Measurements from ENCODE around the gene ST6GALNAC2.

ST6GALNAC2 gene

GRCh38 chr17:76542566-76542971 is 43.1 kb downstream of the ST6GALNAC2 start:
- H3K4me1 ChIP-seq (ENCODE audit: insufficient read depth, low read length): peaks cover 22% of the 10 kb centered on the region

GRCh38 chr17:76541739-76542454 is 43.8 kb downstream of the ST6GALNAC2 start:
- Histone ChIP-seq H3K36me3 (ENCODE audit: insufficient read depth, low read length) (no peaks in the 10 kb centered on the region), H3K4me3 (ENCODE audit: low read depth in 1 of 2, low read length in 2 of 2) (no peak overlapping the region), H3K27ac (ENCODE audit: low read depth, low read length) (no peak overlapping the region), H3K9ac (ENCODE audit: low read length) (no peak overlapping the region), H3K4me1 (ENCODE audit: insufficient read depth, low read length) (peaks cover 22% of the 10 kb centered on the region), H3K27me3 (ENCODE audit: control insufficient read depth in 1 of 2, insufficient read depth in 2 of 2, low read length in 2 of 2) (peaks cover 0 to 22% of the 10 kb centered on the region in 2 donors), H3K9me3 (ENCODE audit: low read length) (no peaks in the 10 kb centered on the region)

More at GRCh38 chr17:76542566-76542971, 43.1 kb downstream of the ST6GALNAC2 start:
- H3K9ac ChIP-seq (ENCODE audit: low read length): no peak overlapping the region
- peaks cover 0 to 18% of the 10 kb centered on the region in 2 donors for H3K27me3 ChIP-seq (ENCODE audit: control insufficient read depth in 1 of 2, insufficient read depth in 2 of 2, low read length in 2 of 2)
- no peaks in the 10 kb centered on the region for H3K9me3 ChIP-seq (ENCODE audit: low read length)
- H3K36me3 ChIP-seq (ENCODE audit: insufficient read depth, low read length): no peaks in the 10 kb centered on the region
- no peak overlapping the region for H3K27ac ChIP-seq (ENCODE audit: low read depth, low read length)
- H3K4me3 ChIP-seq (ENCODE audit: low read depth in 1 of 2, low read length in 2 of 2): no peak overlapping the region

DNA sequence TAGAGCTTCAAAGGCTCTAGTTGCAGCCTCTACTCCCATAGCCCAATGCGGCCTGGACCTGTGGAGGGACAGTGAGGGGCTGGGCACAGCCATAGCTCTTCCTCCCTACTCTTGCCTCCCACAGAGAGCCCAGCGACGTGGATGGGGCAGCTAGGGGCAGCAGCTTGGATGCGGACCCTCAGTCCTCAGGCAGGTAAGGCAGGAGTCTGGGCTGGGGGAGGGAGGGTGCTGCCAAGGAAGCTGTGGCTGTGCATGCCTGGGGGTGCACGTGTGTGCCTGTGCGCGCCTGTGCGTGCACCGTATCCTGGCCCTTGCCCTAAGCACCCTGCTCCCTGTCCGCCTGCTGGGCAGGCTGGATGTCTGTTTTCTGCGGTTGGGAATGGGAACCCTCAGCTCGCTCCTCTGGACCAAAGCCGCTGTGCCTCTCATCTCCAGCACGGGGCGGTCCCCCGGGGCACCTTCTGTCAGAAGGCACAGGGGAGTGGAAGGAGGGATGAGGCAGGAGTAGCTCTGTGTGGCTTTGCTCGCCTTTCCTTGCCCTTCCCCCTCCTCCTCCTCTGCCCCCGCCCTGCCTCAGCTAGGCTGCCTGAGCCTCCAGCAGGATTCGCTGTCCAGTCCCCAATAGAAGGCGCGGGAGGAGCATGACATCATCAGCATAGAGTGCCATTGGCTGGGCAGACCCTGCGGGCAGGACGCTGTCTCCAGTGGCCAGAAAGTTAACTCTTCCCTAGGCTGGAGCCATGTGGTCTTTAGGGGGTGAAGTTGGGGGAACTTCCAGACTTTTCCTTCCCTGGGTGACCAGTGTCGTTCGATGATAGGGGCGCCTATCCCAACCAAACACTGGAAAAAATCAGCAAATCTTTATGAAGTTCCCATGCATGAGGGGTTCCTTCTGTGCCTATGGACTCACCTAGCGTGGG is 45.0 kb downstream of the ST6GALNAC2 start:
- Histone ChIP-seq H3K27me3 (ENCODE audit: control insufficient read depth in 1 of 2, insufficient read depth in 2 of 2, low read length in 2 of 2) (peaks cover 0 to 31% of the 10 kb centered on the region in 2 donors), H3K4me1 (ENCODE audit: insufficient read depth, low read length) (peaks cover 15% of the 10 kb centered on the region)

DNA sequence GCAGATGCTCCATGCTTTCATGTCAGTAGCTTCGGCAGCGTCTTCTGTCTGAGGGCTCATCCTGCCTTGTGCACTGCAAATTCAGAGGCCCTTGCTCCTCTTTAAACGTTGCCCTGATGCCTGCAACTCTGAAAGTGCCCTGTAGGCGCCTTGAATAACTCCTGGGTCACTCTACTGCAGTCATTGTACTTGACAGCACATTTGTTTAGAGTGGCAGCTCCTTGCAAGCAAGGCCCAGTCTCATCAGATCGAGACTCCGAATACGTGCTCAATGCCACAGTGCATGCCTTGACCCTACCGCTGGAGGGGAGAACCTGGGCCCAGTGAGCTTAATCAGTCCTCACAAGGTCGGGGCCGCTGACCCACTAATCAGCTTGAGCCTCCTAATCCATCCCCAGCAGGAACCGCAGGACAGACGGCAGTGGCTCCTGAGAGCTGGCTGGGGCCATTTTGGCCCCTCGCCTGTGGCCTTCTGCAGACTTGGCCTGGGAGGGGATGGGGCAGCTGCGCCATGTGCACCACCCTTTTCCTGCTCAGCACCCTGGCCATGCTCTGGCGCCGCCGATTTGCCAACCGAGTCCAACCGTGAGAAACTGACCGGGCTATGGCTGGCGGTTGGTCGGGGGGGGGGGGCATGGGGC is 45.9 kb downstream of the ST6GALNAC2 start, which contains the start of gene PRCD:
TSS of gene PRCD (plus strand) at position 414 of the 641 bp plus-strand sequence. CDS start at position 512, 98 bp downstream.
- peak within 1 kb of the TSS; percentile 64 to 68 for H3K4me3 ChIP-seq (ENCODE audit: low read depth in 1 of 2, low read length in 2 of 2)
- peak within 1 kb of the TSS; percentile 56 for H3K27ac ChIP-seq (ENCODE audit: low read depth, low read length)
- no peaks in the 10 kb centered on the region for H3K9me3 ChIP-seq (ENCODE audit: low read length)
- H3K36me3 ChIP-seq (ENCODE audit: insufficient read depth, low read length): no peaks in the 10 kb centered on the region
- peaks cover 0 to 33% of the 10 kb centered on the region in 2 donors for H3K27me3 ChIP-seq (ENCODE audit: control insufficient read depth in 1 of 2, insufficient read depth in 2 of 2, low read length in 2 of 2)
- no peak within 1 kb of the TSS for H3K9ac ChIP-seq (ENCODE audit: low read length)
- peaks cover 15% of the 10 kb centered on the region for H3K4me1 ChIP-seq (ENCODE audit: insufficient read depth, low read length)

More for the DNA sequence above, 45.0 kb downstream of the ST6GALNAC2 start:
- peak overlapping the region; percentile 56 for H3K27ac ChIP-seq (ENCODE audit: low read depth, low read length)
- peak overlapping the region; percentile 64 to 68 for H3K4me3 ChIP-seq (ENCODE audit: low read depth in 1 of 2, low read length in 2 of 2)
- H3K9ac ChIP-seq (ENCODE audit: low read length): no peak overlapping the region
- no peaks in the 10 kb centered on the region for H3K36me3 ChIP-seq (ENCODE audit: insufficient read depth, low read length)
- H3K9me3 ChIP-seq (ENCODE audit: low read length): no peaks in the 10 kb centered on the region

- H3K27me3 ChIP-seq (ENCODE audit: control insufficient read depth in 1 of 2, insufficient read depth in 2 of 2, low read length in 2 of 2): peaks cover 0 to 35% of the 10 kb centered on the region in 2 donors
- no peaks in the 10 kb centered on the region for H3K36me3 ChIP-seq (ENCODE audit: insufficient read depth, low read length)
- no peaks in the 10 kb centered on the region for H3K9me3 ChIP-seq (ENCODE audit: low read length)
- no peak overlapping the region for H3K27ac ChIP-seq (ENCODE audit: low read depth, low read length)
- no peak overlapping the region for H3K9ac ChIP-seq (ENCODE audit: low read length)
- H3K4me1 ChIP-seq (ENCODE audit: insufficient read depth, low read length): peaks cover 13% of the 10 kb centered on the region
- H3K4me3 ChIP-seq (ENCODE audit: low read depth in 1 of 2, low read length in 2 of 2): no peak overlapping the region
Measured at GRCh38 chr17:76538941-76539570, 46.6 kb downstream of the ST6GALNAC2 start.

GRCh38 chr17:76538281-76538931 is 47.3 kb downstream of the ST6GALNAC2 start:
- H3K4me1 ChIP-seq (ENCODE audit: insufficient read depth, low read length): peaks cover 8% of the 10 kb centered on the region
- H3K27me3 ChIP-seq (ENCODE audit: control insufficient read depth in 1 of 2, insufficient read depth in 2 of 2, low read length in 2 of 2): peaks cover 0 to 35% of the 10 kb centered on the region in 2 donors
- no peaks in the 10 kb centered on the region for H3K9me3 ChIP-seq (ENCODE audit: low read length)
- H3K9ac ChIP-seq (ENCODE audit: low read length): no peak overlapping the region
- H3K4me3 ChIP-seq (ENCODE audit: low read depth in 1 of 2, low read length in 2 of 2): peak overlapping the region in 1 of 2 donors; percentile 45
- no peaks in the 10 kb centered on the region for H3K36me3 ChIP-seq (ENCODE audit: insufficient read depth, low read length)
- no peak overlapping the region for H3K27ac ChIP-seq (ENCODE audit: low read depth, low read length)

DNA sequence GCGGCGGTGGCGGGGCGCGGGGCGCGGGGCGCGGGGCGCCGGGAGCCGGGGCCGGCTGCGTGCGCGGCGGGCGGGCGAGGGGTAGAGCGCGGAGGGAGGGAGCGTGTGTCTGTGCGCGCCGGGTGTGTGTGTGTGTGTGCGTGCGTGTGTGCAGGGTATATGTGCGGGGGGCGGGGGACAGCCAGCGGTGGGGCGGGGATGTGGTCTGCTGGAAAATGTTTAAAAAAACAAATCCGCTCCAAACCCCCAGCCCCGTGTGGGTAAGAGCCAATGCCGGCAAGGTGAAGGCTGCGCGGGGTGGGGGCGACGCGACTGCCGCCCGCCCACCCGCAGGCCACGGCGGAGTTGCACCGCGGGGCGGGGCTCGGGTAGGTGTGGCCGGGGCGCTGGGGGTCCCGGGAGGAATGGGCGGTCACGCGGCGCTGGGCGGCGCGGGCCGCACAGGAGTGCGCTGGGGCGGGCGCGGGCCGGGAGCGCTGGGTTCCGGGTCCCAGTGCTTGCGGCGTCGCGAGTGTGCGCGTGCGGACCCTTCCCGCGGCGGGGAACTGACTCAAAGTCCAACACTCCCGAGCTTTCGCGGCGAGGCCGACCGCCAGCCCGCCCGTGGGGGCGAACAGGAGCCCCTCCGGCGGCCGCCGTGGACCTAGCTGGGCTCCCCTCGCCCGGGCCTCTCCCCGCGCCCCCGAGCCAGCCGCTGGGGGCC is 47.9 kb downstream of the ST6GALNAC2 start, which contains the start of gene CYGB:
TSS of gene CYGB (minus strand) at position 132 of the 703 bp plus-strand sequence. CDS start 167 bp downstream, outside the sequence.
- Histone ChIP-seq H3K4me1 (ENCODE audit: insufficient read depth, low read length) (peaks cover 8% of the 10 kb centered on the region), H3K4me3 (ENCODE audit: low read depth in 1 of 2, low read length in 2 of 2) (peak within 1 kb of the TSS; percentile 38 to 63), H3K9ac (ENCODE audit: low read length) (no peak within 1 kb of the TSS), H3K27ac (ENCODE audit: low read depth, low read length) (no peak within 1 kb of the TSS), H3K36me3 (ENCODE audit: insufficient read depth, low read length) (no peaks in the 10 kb centered on the region), H3K9me3 (ENCODE audit: low read length) (no peaks in the 10 kb centered on the region), H3K27me3 (ENCODE audit: control insufficient read depth in 1 of 2, insufficient read depth in 2 of 2, low read length in 2 of 2) (peaks cover 0 to 35% of the 10 kb centered on the region in 2 donors)

GRCh38 chr17:76537288-76537577 is 48.4 kb downstream of the ST6GALNAC2 start:
- H3K9me3 ChIP-seq (ENCODE audit: low read length): no peaks in the 10 kb centered on the region
- peak overlapping the region; percentile 38 to 63 for H3K4me3 ChIP-seq (ENCODE audit: low read depth in 1 of 2, low read length in 2 of 2)
- no peak overlapping the region for H3K9ac ChIP-seq (ENCODE audit: low read length)
- no peak overlapping the region for H3K27ac ChIP-seq (ENCODE audit: low read depth, low read length)
- H3K4me1 ChIP-seq (ENCODE audit: insufficient read depth, low read length): peaks cover 8% of the 10 kb centered on the region
- peaks cover 0 to 32% of the 10 kb centered on the region in 2 donors for H3K27me3 ChIP-seq (ENCODE audit: control insufficient read depth in 1 of 2, insufficient read depth in 2 of 2, low read length in 2 of 2)
- H3K36me3 ChIP-seq (ENCODE audit: insufficient read depth, low read length): no peaks in the 10 kb centered on the region

DNA sequence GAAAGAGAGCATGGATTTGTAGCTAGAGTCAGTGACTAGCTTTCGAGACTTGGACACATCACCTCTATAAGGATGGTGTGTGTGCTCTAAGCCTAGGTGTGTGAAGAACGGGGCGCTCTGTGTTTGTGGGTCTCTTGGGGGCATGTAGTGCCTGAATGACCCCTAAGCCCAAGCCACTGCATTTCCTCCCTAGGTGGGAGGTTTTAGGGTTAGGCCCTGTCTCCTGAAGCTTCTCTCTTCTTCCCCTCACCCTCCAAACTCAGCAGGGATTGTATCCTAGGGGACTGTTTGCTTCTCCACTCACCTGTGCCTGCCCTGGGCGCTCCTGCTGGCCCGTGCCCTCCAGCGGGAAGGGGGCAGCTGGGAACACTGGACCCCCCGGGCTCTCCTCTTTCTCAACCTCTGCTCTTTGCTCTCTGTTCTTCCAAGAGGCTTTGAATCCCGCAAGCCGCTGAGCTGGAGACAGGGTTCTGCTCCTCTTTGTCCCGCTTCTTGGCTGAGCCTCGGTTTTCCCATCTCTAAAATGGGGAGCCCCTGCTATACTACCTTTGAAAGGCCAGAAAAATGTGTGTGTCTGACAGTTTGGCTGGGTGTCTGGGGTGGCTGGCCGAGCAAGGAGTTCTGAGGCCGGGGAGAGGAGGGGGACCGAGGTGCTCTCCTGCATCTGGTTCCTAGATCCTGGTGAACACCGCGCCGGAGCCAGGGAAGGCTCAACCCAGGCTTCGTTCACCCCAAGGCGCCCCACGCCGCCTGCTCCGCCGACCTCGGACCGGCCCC is 49.0 kb downstream of the ST6GALNAC2 start:
- Histone ChIP-seq H3K27ac (ENCODE audit: low read depth, low read length) (no peak overlapping the region), H3K27me3 (ENCODE audit: control insufficient read depth in 1 of 2, insufficient read depth in 2 of 2, low read length in 2 of 2) (peaks cover 0 to 29% of the 10 kb centered on the region in 2 donors), H3K9me3 (ENCODE audit: low read length) (no peaks in the 10 kb centered on the region), H3K9ac (ENCODE audit: low read length) (no peak overlapping the region), H3K36me3 (ENCODE audit: insufficient read depth, low read length) (no peaks in the 10 kb centered on the region), H3K4me3 (ENCODE audit: low read depth in 1 of 2, low read length in 2 of 2) (peak overlapping the region; percentile 38 to 63), H3K4me1 (ENCODE audit: insufficient read depth, low read length) (peaks cover 8% of the 10 kb centered on the region)
